ENCODE results near the gene LILRB1. TPM values are rescaled to one million over a fixed set of nuclear protein-coding genes. Genes with fewer than 3 reads are reported as not detected.

LILRB1 gene
- total RNA-seq, 2 experiments from 2014 or later, result 1.2 to 1.6 TPM

- ChIA-PET CTCF (no interaction called here), POLR2A (interaction anchor here (0.6 kb wide), 1 partner anchor 62 kb away, joined by 3 read pairs; the partner anchor contains the start of gene LILRB4)
- Mint-ChIP-seq H3K27ac (no peak overlapping the region), H3K27me3 (peaks cover 13% of the 10 kb centered on the region), H3K9me3 (peaks cover 2% of the 10 kb centered on the region), H3K4me3 (no peak overlapping the region), H3K36me3 (ENCODE audit: low read depth) (no peaks in the 10 kb centered on the region), H3K4me1 (ENCODE audit: low read depth) (no peaks in the 10 kb centered on the region)
- DNase-seq (no peak), ATAC-seq (no peak)
- intact Hi-C loops (cut with micrococcal nuclease), result no loop called here
- TF ChIP-seq CTCF (IDR thresholded peaks at IDR 0.05), result no peak
Measured at GRCh38 chr19:54600212-54600611, 30.1 kb upstream of the LILRB1 start.

GRCh38 chr19:54606230-54606629 is 24.1 kb upstream of the LILRB1 start:
- ATAC-seq, result no peak
- Mint-ChIP-seq H3K36me3 (ENCODE audit: low read depth) (no peaks in the 10 kb centered on the region), H3K9me3 (peaks cover 3% of the 10 kb centered on the region), H3K27me3 (peaks cover 24% of the 10 kb centered on the region), H3K4me3 (no peak overlapping the region), H3K4me1 (ENCODE audit: low read depth) (no peaks in the 10 kb centered on the region), H3K27ac (no peak overlapping the region)
- POLR2A ChIA-PET, result no interaction called here
- no peak for DNase-seq
- no peak for TF ChIP-seq CTCF (IDR thresholded peaks at IDR 0.05)
- CTCF ChIA-PET, result interaction anchor here (1.4 kb wide), 1 partner anchor 12 kb away, joined by 3 read pairs; no protein-coding TSS in a partner anchor
- intact Hi-C loops (cut with micrococcal nuclease), result no loop called here

GRCh38 chr19:54606891-54607784 is 23.1 kb upstream of the LILRB1 start:
- ChIA-PET POLR2A (no interaction called here), CTCF (interaction anchor here (1.4 kb wide), 1 partner anchor 11 kb away, joined by 3 read pairs; no protein-coding TSS in a partner anchor)
- intact Hi-C loops (cut with micrococcal nuclease), result no loop called here
- no peak for TF ChIP-seq CTCF (IDR thresholded peaks at IDR 0.05)
- Mint-ChIP-seq H3K36me3 (ENCODE audit: low read depth) (no peaks in the 10 kb centered on the region), H3K4me1 (ENCODE audit: low read depth) (no peaks in the 10 kb centered on the region), H3K4me3 (no peak overlapping the region), H3K27ac (no peak overlapping the region), H3K27me3 (peaks cover 27% of the 10 kb centered on the region), H3K9me3 (peaks cover 3% of the 10 kb centered on the region)
- no peak for DNase-seq
- no peak for ATAC-seq

GRCh38 chr19:54607785-54608150 is 22.5 kb upstream of the LILRB1 start:
- Mint-ChIP-seq H3K4me1 (ENCODE audit: low read depth) (no peaks in the 10 kb centered on the region), H3K27ac (no peak overlapping the region), H3K36me3 (ENCODE audit: low read depth) (no peaks in the 10 kb centered on the region), H3K27me3 (peaks cover 27% of the 10 kb centered on the region), H3K9me3 (peaks cover 3% of the 10 kb centered on the region), H3K4me3 (no peak overlapping the region)
- no peak for TF ChIP-seq CTCF (IDR thresholded peaks at IDR 0.05)
- ATAC-seq, result no peak
- ChIA-PET CTCF (no interaction called here), POLR2A (no interaction called here)
- intact Hi-C loops (cut with micrococcal nuclease), result no loop called here
- no peak for DNase-seq

- peaks cover 3% of the 10 kb centered on the region for H3K9me3 Mint-ChIP-seq
- no peak for TF ChIP-seq CTCF (IDR thresholded peaks at IDR 0.05)
- no peak overlapping the region for H3K27ac Mint-ChIP-seq
- no peak overlapping the region for H3K4me3 Mint-ChIP-seq
- H3K4me1 Mint-ChIP-seq (ENCODE audit: low read depth), result no peaks in the 10 kb centered on the region
- POLR2A ChIA-PET, result no interaction called here
- intact Hi-C loops (cut with micrococcal nuclease), result no loop called here
- H3K36me3 Mint-ChIP-seq (ENCODE audit: low read depth), result no peaks in the 10 kb centered on the region
- H3K27me3 Mint-ChIP-seq, result peaks cover 27% of the 10 kb centered on the region
- ATAC-seq, result no peak
- CTCF ChIA-PET, result no interaction called here
- DNase-seq, result no peak
Measured at GRCh38 chr19:54608205-54608604, 22.1 kb upstream of the LILRB1 start.

Measured in activated CD8-positive, alpha-beta T cell treated with anti-CD3 and anti-CD28 coated beads for 36 hours (primary cell).